ENCODE results near the gene MTHFSD. TPM values are rescaled to one million over a fixed set of nuclear protein-coding genes. Genes with fewer than 3 reads are reported as not detected.

MTHFSD gene
- total and polyA plus RNA-seq, 3 donors from 2014 or later: 42.2 to 55.6 (median 45.0) TPM

- peaks cover 9% of the 10 kb centered on the region for H3K4me1 ChIP-seq
- no peaks in the 10 kb centered on the region for H3K27me3 ChIP-seq
- H3K27ac ChIP-seq: no peak overlapping the region
- H3K36me3 ChIP-seq (ENCODE audit: low read depth, missing control alignments): no peaks in the 10 kb centered on the region
- intact Hi-C loops (cut with DNase I; ENCODE audit: low total_unique reads): loop anchor here (5.0 kb wide), 1 partner anchor 715 kb away; no protein-coding TSS in a partner anchor
- DNase-seq: no peak
- WGBS, 2 donors: 50 to 78% methylated on average over 6 of the region's 6 CpGs
- TF ChIP-seq POLR2A (IDR thresholded peaks at IDR 0.05) (no peak), CTCF (IDR thresholded peaks at IDR 0.05) (no peak)
- no peak overlapping the region for H3K4me3 ChIP-seq
- H3K9me3 ChIP-seq: no peaks in the 10 kb centered on the region
These were observed 7.3 kb upstream of the MTHFSD start for GRCh38 chr16:86562356-86562755.

GRCh38 chr16:86559802-86560305 is 4.8 kb upstream of the MTHFSD start:
- intact Hi-C loops (cut with DNase I; ENCODE audit: low total_unique reads): loop anchor here (5.0 kb wide), 1 partner anchor 717 kb away; no protein-coding TSS in a partner anchor
- H3K36me3 ChIP-seq (ENCODE audit: low read depth, missing control alignments): no peaks in the 10 kb centered on the region
- TF ChIP-seq CTCF (IDR thresholded peaks at IDR 0.05) (no peak), POLR2A (IDR thresholded peaks at IDR 0.05) (no peak)
- H3K4me3 ChIP-seq: no peak overlapping the region
- H3K27me3 ChIP-seq: no peaks in the 10 kb centered on the region
- no peak for DNase-seq
- no peak overlapping the region for H3K27ac ChIP-seq
- no peaks in the 10 kb centered on the region for H3K9me3 ChIP-seq
- peaks cover 26% of the 10 kb centered on the region for H3K4me1 ChIP-seq
- 78 to 91% methylated on average over 4 to 9 of the region's 9 CpGs for WGBS, 2 donors

- Histone ChIP-seq H3K9me3 (no peaks in the 10 kb centered on the region), H3K4me3 (no peak overlapping the region), H3K27me3 (no peaks in the 10 kb centered on the region), H3K36me3 (ENCODE audit: low read depth, missing control alignments) (no peaks in the 10 kb centered on the region), H3K4me1 (peaks cover 26% of the 10 kb centered on the region), H3K27ac (peak overlapping the region in 1 of 2 donors; percentile 74)
- TF ChIP-seq CTCF (IDR thresholded peaks at IDR 0.05) (no peak), POLR2A (IDR thresholded peaks at IDR 0.05) (no peak)
- DNase-seq: no peak
- WGBS, 2 donors: 74 to 79% methylated on average over 28 of the region's 28 CpGs
- intact Hi-C loops (cut with DNase I; ENCODE audit: low total_unique reads): no loop called here
These were observed 3.5 kb upstream of the MTHFSD start for GRCh38 chr16:86558355-86559193.

GRCh38 chr16:86557587-86557986 is 2.6 kb upstream of the MTHFSD start:
- H3K27me3 ChIP-seq: no peaks in the 10 kb centered on the region
- intact Hi-C loops (cut with DNase I; ENCODE audit: low total_unique reads): no loop called here
- peak; percentile 69 for DNase-seq

More at GRCh38 chr16:86557587-86557986, 2.6 kb upstream of the MTHFSD start:
- no peaks in the 10 kb centered on the region for H3K36me3 ChIP-seq (ENCODE audit: low read depth, missing control alignments)
- H3K27ac ChIP-seq: peak overlapping the region; percentile 39 to 74
- no peak overlapping the region for H3K4me3 ChIP-seq
- H3K4me1 ChIP-seq: peaks cover 26% of the 10 kb centered on the region
- TF ChIP-seq CTCF (IDR thresholded peaks at IDR 0.05) (no peak), POLR2A (IDR thresholded peaks at IDR 0.05) (no peak)
- 22 to 26% methylated on average over 4 of the region's 4 CpGs for WGBS, 2 donors
- no peaks in the 10 kb centered on the region for H3K9me3 ChIP-seq
